Stimulated activated CD4-positive, alpha-beta T cell treated with anti-CD3 and anti-CD28 coated beads, Interleukin-1b, Interleukin-23, amount 100 ng/mL, for 1 hour (primary cell): ENCODE measurements around the gene SEMA4G.

Experiments used
- DNase-seq, 2 donors: peaks; one replicate each; pipeline ENCODE4 v3.0.0-alpha.2; 2020; ENCODE audit warnings: low read depth in 2 of 2

The SEMA4G gene

GRCh38 chr10:101005869-101006567 is 36.7 kb downstream of the SEMA4G start:
- no peak for DNase-seq

GRCh38 chr10:101006593-101007098 is 37.3 kb downstream of the SEMA4G start:
- DNase-seq = no peak

- no peak for DNase-seq
Measured at GRCh38 chr10:101007099-101007711, 37.9 kb downstream of the SEMA4G start.

- no peak for DNase-seq
Measured at GRCh38 chr10:101007915-101008822, 38.9 kb downstream of the SEMA4G start.

- no peak for DNase-seq
Measured at GRCh38 chr10:101008823-101009423, 39.6 kb downstream of the SEMA4G start.

GRCh38 chr10:101010329-101010728 is 41.0 kb downstream of the SEMA4G start:
- DNase-seq = no peak

GRCh38 chr10:101011517-101012423 is 42.5 kb downstream of the SEMA4G start:
- DNase-seq = no peak

- DNase-seq = peak; percentile 56 to 58
Measured at GRCh38 chr10:101012525-101013364, 43.4 kb downstream of the SEMA4G start.

GRCh38 chr10:101013365-101013825 is 44.1 kb downstream of the SEMA4G start:
- no peak for DNase-seq

- peak; percentile 36 to 62 for DNase-seq
Measured at GRCh38 chr10:101014230-101014884, 45.1 kb downstream of the SEMA4G start.

GRCh38 chr10:101014966-101015581 is 45.8 kb downstream of the SEMA4G start:
- DNase-seq = no peak

- DNase-seq = no peak
Measured at GRCh38 chr10:101015582-101015973, 46.3 kb downstream of the SEMA4G start.

- DNase-seq = no peak
Measured at GRCh38 chr10:101016814-101017213, 47.5 kb downstream of the SEMA4G start.

GRCh38 chr10:101018118-101018599 is 48.9 kb downstream of the SEMA4G start:
- no peak for DNase-seq

GRCh38 chr10:101018600-101019439 is 49.5 kb downstream of the SEMA4G start:
- peak in 1 of 2 donors; percentile 43 for DNase-seq
